T47D (cell line): ENCODE data around the gene PWP1.

ENCODE experiments used
- DNase-seq, 2 experiments: peaks; one replicate each; pipeline versions ENCODE4 v3.0.0 to v3.0.0-alpha.2; 2011 to 2012; ENCODE audit warnings: low read depth in 1 of 2, low spot score in 1 of 2
- JUND ChIP-seq: IDR thresholded peaks from 2 replicates; pipeline ENCODE4 v1.6.1; 2012; ENCODE audit warnings: low read depth
- in situ Hi-C: cut with HindIII; loops from 2 replicates; pipeline ENCODE4 v1.10.0; 2016; ENCODE audit warnings: low sequenced_read_pairs, low pct_unique_long_range_greater_than_20kb

The PWP1 gene

GRCh38 chr12:107730618-107731341 is 45.2 kb downstream of the PWP1 start:
- TF ChIP-seq JUND = no peak
- DNase-seq = no peak
- in situ Hi-C loops = no loop called here

GRCh38 chr12:107731366-107731765 is 45.8 kb downstream of the PWP1 start:
- peak in 1 of 2 experiments; percentile 43 for DNase-seq
- TF ChIP-seq JUND = no peak
- in situ Hi-C loops = no loop called here

- no peak for TF ChIP-seq JUND
- no peak for DNase-seq
- in situ Hi-C loops = no loop called here
These were observed 46.8 kb downstream of the PWP1 start for GRCh38 chr12:107732365-107732764.

GRCh38 chr12:107734139-107734538 is 48.5 kb downstream of the PWP1 start:
- in situ Hi-C loops = no loop called here
- no peak for DNase-seq
- TF ChIP-seq JUND = no peak

GRCh38 chr12:107735763-107736162 is 50.2 kb downstream of the PWP1 start:
- in situ Hi-C loops = no loop called here
- TF ChIP-seq JUND = no peak
- DNase-seq = no peak

GRCh38 chr12:107736914-107737313 is 51.3 kb downstream of the PWP1 start:
- TF ChIP-seq JUND = no peak
- DNase-seq = no peak
- in situ Hi-C loops = no loop called here

GRCh38 chr12:107748472-107748871 is 62.9 kb downstream of the PWP1 start:
- in situ Hi-C loops = no loop called here
- DNase-seq = no peak
- TF ChIP-seq JUND = no peak

- no peak for TF ChIP-seq JUND
- no peak for DNase-seq
- in situ Hi-C loops = no loop called here
These were observed 63.5 kb downstream of the PWP1 start for GRCh38 chr12:107749083-107749482.

- DNase-seq = peak; percentile 40 to 50
- no peak for TF ChIP-seq JUND
- in situ Hi-C loops = no loop called here
These were observed 73.8 kb downstream of the PWP1 start for GRCh38 chr12:107759410-107759809.

- no peak for TF ChIP-seq JUND
- in situ Hi-C loops = no loop called here
- DNase-seq = no peak
These were observed 74.7 kb downstream of the PWP1 start for GRCh38 chr12:107760207-107760808.

- TF ChIP-seq JUND = no peak
- in situ Hi-C loops = no loop called here
- DNase-seq = peak; percentile 97 to 100
These were observed 75.4 kb downstream of the PWP1 start, which contains the start of gene PRDM4 for GRCh38 chr12:107760809-107761501. Gene PRDM4 (minus strand): TSS chr12:107761137. CDS start chr12:107760515, 622 bp downstream.

- DNase-seq = peak in 1 of 2 experiments; percentile 17
- in situ Hi-C loops = no loop called here
- TF ChIP-seq JUND = no peak
These were observed 75.9 kb downstream of the PWP1 start for GRCh38 chr12:107761502-107761904.
